WTC11 (cell line): ENCODE measurements around the gene EXOC4. TPM values are rescaled to one million over a fixed set of nuclear protein-coding genes. Genes with fewer than 3 reads are reported as not detected.

Experiments used
- ATAC-seq: fragments of 200-7000 bp; cut with Tn5 transposase; 2 replicates; pipeline ENCODE4 v1.10.0; 2021; ENCODE audit warnings: mild to moderate bottlenecking, moderate library complexity
- CTCF ChIA-PET: fragments of 300-600 bp; sonication (Branson Sonifier 250); formaldehyde crosslinking; loops from one replicate; lab custom pipeline; 2021; ENCODE audit warnings: antibody characterized with exemption; lab: Charles Lee
- POLR2A ChIA-PET: fragments of 350-600 bp; sonication (Branson Sonifier 250); formaldehyde crosslinking; loops from one replicate; lab custom pipeline; 2021; ENCODE audit warnings: antibody characterized with exemption; lab: Charles Lee
- DNase-seq: peaks from one replicate; pipeline ENCODE4 v3.0.0; 2021; ENCODE audit warnings: low spot score
- H3K27ac Mint-ChIP-seq: 2 replicates; pipeline ENCODE4 v1.8.0; 2021; ENCODE audit warnings: mixed read lengths
- H3K27me3 Mint-ChIP-seq: 2 replicates; pipeline ENCODE4 v1.8.0; 2021; ENCODE audit warnings: low read depth, mild to moderate bottlenecking, moderate library complexity, mixed read lengths
- H3K36me3 Mint-ChIP-seq: 2 replicates; pipeline ENCODE4 v1.8.0; 2021; ENCODE audit warnings: mixed read lengths
- H3K4me1 Mint-ChIP-seq: 2 replicates; pipeline ENCODE4 v1.8.0; 2022; ENCODE audit warnings: mixed read lengths
- H3K4me3 Mint-ChIP-seq: 2 replicates; pipeline ENCODE4 v1.8.0; 2021; ENCODE audit warnings: mild to moderate bottlenecking, moderate library complexity, mixed read lengths
- H3K9me3 Mint-ChIP-seq: 2 replicates; pipeline ENCODE4 v1.8.0; 2021; ENCODE audit warnings: mixed read lengths
- ATF1 ChIP-seq: sonication (generic); formaldehyde crosslinking; IDR thresholded peaks from 2 replicates; pipeline ENCODE4 v1.8.1; 2023; ENCODE audit warnings: mild to moderate bottlenecking, moderate library complexity, missing genetic modification reagents
- ATF3 ChIP-seq: sonication (generic); formaldehyde crosslinking; conservative IDR thresholded peaks from 2 replicates; pipeline ENCODE4 v1.8.1; 2022; ENCODE audit warnings: mild to moderate bottlenecking, missing genetic modification reagents
- CBFB ChIP-seq: sonication (generic); formaldehyde crosslinking; IDR thresholded peaks from 2 replicates; pipeline ENCODE4 v1.8.1; 2022; ENCODE audit warnings: mild to moderate bottlenecking, low read depth, missing genetic modification reagents
- E2F4 ChIP-seq: sonication (generic); formaldehyde crosslinking; IDR thresholded peaks from 2 replicates; pipeline ENCODE4 v1.8.1; 2022; ENCODE audit warnings: low read depth, mild to moderate bottlenecking, moderate library complexity, missing genetic modification reagents, borderline replicate concordance
- ETV6 ChIP-seq: sonication (generic); formaldehyde crosslinking; IDR thresholded peaks from 2 replicates; pipeline ENCODE4 v1.8.1; 2022; ENCODE audit warnings: mild to moderate bottlenecking, missing genetic modification reagents
- FOXJ3 ChIP-seq: sonication (generic); formaldehyde crosslinking; IDR thresholded peaks from 2 replicates; pipeline ENCODE4 v1.9.0; 2021; ENCODE audit warnings: missing genetic modification reagents, mild to moderate bottlenecking, borderline replicate concordance
- GTF2I ChIP-seq: fragments of 250-450 bp; sonication (Bioruptor Pico); conservative IDR thresholded peaks from 2 replicates; pipeline ENCODE4 v1.4.0; 2021; ENCODE audit warnings: mild to moderate bottlenecking
- MXD4 ChIP-seq: fragments of 250-450 bp; sonication (Bioruptor Pico); IDR thresholded peaks from 2 replicates; pipeline ENCODE4 v1.8.0; 2021; ENCODE audit warnings: mild to moderate bottlenecking, moderate library complexity, borderline replicate concordance
- MYBL2 ChIP-seq: sonication (generic); formaldehyde crosslinking; IDR thresholded peaks from 2 replicates; pipeline ENCODE4 v1.8.1; 2023; ENCODE audit warnings: mild to moderate bottlenecking, moderate library complexity, missing genetic modification reagents
- NFATC4 ChIP-seq: fragments of 250-450 bp; sonication (Bioruptor Pico); IDR thresholded peaks from 2 replicates; pipeline ENCODE4 v1.9.0; 2021; ENCODE audit warnings: mild to moderate bottlenecking
- NR1H2 ChIP-seq: sonication (generic); formaldehyde crosslinking; IDR thresholded peaks from 2 replicates; pipeline ENCODE4 v1.9.0; 2021; ENCODE audit warnings: mild to moderate bottlenecking, moderate library complexity, missing genetic modification reagents
- OVOL2 ChIP-seq: fragments of 250-450 bp; sonication (Bioruptor Pico); IDR thresholded peaks from 2 replicates; pipeline ENCODE4 v1.9.0; 2021; ENCODE audit warnings: mild to moderate bottlenecking, borderline replicate concordance
- RELA ChIP-seq: sonication (generic); formaldehyde crosslinking; IDR thresholded peaks from 2 replicates; pipeline ENCODE4 v1.8.1; 2022; ENCODE audit warnings: missing genetic modification reagents, mild to moderate bottlenecking, borderline replicate concordance
- SMAD4 ChIP-seq: sonication (generic); formaldehyde crosslinking; IDR thresholded peaks from 2 replicates; pipeline ENCODE4 v1.8.0; 2022; ENCODE audit warnings: mild to moderate bottlenecking, missing genetic modification reagents
- SOX15 ChIP-seq: fragments of 250-450 bp; sonication (Bioruptor Pico); IDR thresholded peaks from 2 replicates; pipeline ENCODE4 v1.9.0; 2021; ENCODE audit warnings: mild to moderate bottlenecking
- TCF7 ChIP-seq: sonication (generic); formaldehyde crosslinking; IDR thresholded peaks from 2 replicates; pipeline ENCODE4 v1.8.0; 2022; ENCODE audit warnings: mild to moderate bottlenecking, low read depth, missing genetic modification reagents, moderate library complexity
- TEAD1 ChIP-seq: sonication (generic); formaldehyde crosslinking; IDR thresholded peaks from 2 replicates; pipeline ENCODE4 v1.8.0; 2022; ENCODE audit warnings: mild to moderate bottlenecking, missing genetic modification reagents
- ZBTB21 ChIP-seq: sonication (generic); formaldehyde crosslinking; IDR thresholded peaks from 2 replicates; pipeline ENCODE4 v1.8.1; 2023; ENCODE audit warnings: mild to moderate bottlenecking, missing genetic modification reagents, borderline replicate concordance
- ZNF138 ChIP-seq: sonication (generic); formaldehyde crosslinking; conservative IDR thresholded peaks from 2 replicates; pipeline ENCODE4 v1.8.1; 2022; ENCODE audit warnings: mild to moderate bottlenecking, moderate library complexity, missing genetic modification reagents
- ZNF263 ChIP-seq: sonication (generic); formaldehyde crosslinking; IDR thresholded peaks from 2 replicates; pipeline ENCODE4 v1.8.1; 2022; ENCODE audit warnings: low read depth, mild to moderate bottlenecking, moderate library complexity, missing genetic modification reagents
- ZNF416 ChIP-seq: fragments of 250-450 bp; sonication (Bioruptor Pico); IDR thresholded peaks from 2 replicates; pipeline ENCODE4 v1.9.0; 2021; ENCODE audit warnings: mild to moderate bottlenecking, inconsistent platforms
- total RNA-seq: library from RNA; stranded (reverse); gene quantifications from 3 replicates; pipeline ENCODE4 v1.2.3, GENCODE V29; 2021
- TF ChIP-seq, protein P1 (sequence below): sonication (generic); formaldehyde crosslinking; IDR thresholded peaks from 2 replicates; pipeline ENCODE4 v1.8.1; 2023; ENCODE audit warnings: mild to moderate bottlenecking, missing genetic modification reagents, borderline replicate concordance
- TF ChIP-seq, protein P2 (sequence below): sonication (generic); formaldehyde crosslinking; IDR thresholded peaks from 2 replicates; pipeline ENCODE4 v1.8.1; 2023; ENCODE audit warnings: mild to moderate bottlenecking, missing genetic modification reagents, moderate library complexity
- TF ChIP-seq, protein P3 (sequence below): sonication (generic); formaldehyde crosslinking; IDR thresholded peaks from 2 replicates; pipeline ENCODE4 v1.8.0; 2023; ENCODE audit warnings: missing genetic modification reagents
- TF ChIP-seq, protein P4 (sequence below): fragments of 250-450 bp; sonication (Bioruptor Pico); IDR thresholded peaks from 2 replicates; pipeline ENCODE4 v1.9.0; 2021; ENCODE audit warnings: mild to moderate bottlenecking

Gene EXOC4
- total RNA-seq, 1 experiment from 2014 or later, result 62.0 TPM

DNA sequence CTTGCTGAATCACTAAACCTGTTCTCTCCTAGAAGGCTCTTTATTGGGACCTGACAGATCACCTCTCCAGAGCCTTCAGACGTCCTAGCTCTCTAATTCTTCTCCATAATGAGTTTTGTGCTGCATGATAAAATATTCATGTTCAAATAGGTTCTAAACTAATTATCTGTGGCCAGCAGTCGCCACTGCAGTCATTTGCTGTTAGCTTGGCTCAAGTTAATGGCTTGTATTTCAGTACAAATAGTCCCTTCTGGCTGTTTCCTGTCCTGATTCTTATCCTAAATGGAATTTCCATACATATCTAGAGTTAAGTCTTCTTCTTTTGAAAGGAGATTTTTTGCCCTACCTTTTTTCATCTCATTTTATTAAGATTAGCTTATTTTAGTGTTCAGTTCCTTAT, 303.2 kb downstream of the EXOC4 start (continued):
- TF ChIP-seq, protein P1, sequence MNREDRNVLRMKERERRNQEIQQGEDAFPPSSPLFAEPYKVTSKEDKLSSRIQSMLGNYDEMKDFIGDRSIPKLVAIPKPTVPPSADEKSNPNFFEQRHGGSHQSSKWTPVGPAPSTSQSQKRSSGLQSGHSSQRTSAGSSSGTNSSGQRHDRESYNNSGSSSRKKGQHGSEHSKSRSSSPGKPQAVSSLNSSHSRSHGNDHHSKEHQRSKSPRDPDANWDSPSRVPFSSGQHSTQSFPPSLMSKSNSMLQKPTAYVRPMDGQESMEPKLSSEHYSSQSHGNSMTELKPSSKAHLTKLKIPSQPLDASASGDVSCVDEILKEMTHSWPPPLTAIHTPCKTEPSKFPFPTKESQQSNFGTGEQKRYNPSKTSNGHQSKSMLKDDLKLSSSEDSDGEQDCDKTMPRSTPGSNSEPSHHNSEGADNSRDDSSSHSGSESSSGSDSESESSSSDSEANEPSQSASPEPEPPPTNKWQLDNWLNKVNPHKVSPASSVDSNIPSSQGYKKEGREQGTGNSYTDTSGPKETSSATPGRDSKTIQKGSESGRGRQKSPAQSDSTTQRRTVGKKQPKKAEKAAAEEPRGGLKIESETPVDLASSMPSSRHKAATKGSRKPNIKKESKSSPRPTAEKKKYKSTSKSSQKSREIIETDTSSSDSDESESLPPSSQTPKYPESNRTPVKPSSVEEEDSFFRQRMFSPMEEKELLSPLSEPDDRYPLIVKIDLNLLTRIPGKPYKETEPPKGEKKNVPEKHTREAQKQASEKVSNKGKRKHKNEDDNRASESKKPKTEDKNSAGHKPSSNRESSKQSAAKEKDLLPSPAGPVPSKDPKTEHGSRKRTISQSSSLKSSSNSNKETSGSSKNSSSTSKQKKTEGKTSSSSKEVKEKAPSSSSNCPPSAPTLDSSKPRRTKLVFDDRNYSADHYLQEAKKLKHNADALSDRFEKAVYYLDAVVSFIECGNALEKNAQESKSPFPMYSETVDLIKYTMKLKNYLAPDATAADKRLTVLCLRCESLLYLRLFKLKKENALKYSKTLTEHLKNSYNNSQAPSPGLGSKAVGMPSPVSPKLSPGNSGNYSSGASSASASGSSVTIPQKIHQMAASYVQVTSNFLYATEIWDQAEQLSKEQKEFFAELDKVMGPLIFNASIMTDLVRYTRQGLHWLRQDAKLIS (CRISPR knock-in tag), result no peak
- TF ChIP-seq NFATC4 (no peak), ZBTB21 (no peak), TEAD1 (no peak), ZNF138 (no peak), ATF3 (CRISPR knock-in tag) (no peak), ZNF416 (CRISPR knock-in tag) (no peak)
- TF ChIP-seq, protein P2, sequence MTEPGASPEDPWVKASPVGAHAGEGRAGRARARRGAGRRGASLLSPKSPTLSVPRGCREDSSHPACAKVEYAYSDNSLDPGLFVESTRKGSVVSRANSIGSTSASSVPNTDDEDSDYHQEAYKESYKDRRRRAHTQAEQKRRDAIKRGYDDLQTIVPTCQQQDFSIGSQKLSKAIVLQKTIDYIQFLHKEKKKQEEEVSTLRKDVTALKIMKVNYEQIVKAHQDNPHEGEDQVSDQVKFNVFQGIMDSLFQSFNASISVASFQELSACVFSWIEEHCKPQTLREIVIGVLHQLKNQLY (CRISPR knock-in tag), result no peak
- TF ChIP-seq, protein P3, sequence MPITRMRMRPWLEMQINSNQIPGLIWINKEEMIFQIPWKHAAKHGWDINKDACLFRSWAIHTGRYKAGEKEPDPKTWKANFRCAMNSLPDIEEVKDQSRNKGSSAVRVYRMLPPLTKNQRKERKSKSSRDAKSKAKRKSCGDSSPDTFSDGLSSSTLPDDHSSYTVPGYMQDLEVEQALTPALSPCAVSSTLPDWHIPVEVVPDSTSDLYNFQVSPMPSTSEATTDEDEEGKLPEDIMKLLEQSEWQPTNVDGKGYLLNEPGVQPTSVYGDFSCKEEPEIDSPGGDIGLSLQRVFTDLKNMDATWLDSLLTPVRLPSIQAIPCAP (CRISPR knock-in tag), result no peak

DNA sequence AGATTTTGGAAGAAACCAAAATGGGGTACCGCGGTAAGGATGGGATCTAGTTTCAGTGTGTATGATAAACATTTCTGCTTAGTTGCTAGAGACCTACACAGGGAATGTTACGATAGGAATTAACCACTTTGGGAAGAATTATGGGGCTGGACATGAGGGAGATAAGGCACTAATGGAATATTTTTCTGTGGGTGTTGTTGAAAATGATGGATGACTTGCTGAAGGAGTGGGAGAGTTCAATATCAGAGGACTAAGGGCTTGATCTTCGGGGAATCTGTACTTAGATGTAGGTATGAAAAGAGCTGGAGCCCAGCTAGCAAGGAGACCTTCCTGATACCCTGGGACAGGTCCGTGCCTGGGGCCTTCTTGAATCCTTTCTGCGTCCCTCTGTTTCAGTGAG, 303.7 kb downstream of the EXOC4 start:
- no peak for TF ChIP-seq ZNF263 (CRISPR knock-in tag)
- no peak for TF ChIP-seq TCF7 (CRISPR knock-in tag)
- no peak for TF ChIP-seq ATF1 (CRISPR knock-in tag)
- no peak for TF ChIP-seq E2F4 (CRISPR knock-in tag)
- TF ChIP-seq, protein P4, sequence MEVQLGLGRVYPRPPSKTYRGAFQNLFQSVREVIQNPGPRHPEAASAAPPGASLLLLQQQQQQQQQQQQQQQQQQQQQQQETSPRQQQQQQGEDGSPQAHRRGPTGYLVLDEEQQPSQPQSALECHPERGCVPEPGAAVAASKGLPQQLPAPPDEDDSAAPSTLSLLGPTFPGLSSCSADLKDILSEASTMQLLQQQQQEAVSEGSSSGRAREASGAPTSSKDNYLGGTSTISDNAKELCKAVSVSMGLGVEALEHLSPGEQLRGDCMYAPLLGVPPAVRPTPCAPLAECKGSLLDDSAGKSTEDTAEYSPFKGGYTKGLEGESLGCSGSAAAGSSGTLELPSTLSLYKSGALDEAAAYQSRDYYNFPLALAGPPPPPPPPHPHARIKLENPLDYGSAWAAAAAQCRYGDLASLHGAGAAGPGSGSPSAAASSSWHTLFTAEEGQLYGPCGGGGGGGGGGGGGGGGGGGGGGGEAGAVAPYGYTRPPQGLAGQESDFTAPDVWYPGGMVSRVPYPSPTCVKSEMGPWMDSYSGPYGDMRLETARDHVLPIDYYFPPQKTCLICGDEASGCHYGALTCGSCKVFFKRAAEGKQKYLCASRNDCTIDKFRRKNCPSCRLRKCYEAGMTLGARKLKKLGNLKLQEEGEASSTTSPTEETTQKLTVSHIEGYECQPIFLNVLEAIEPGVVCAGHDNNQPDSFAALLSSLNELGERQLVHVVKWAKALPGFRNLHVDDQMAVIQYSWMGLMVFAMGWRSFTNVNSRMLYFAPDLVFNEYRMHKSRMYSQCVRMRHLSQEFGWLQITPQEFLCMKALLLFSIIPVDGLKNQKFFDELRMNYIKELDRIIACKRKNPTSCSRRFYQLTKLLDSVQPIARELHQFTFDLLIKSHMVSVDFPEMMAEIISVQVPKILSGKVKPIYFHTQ (CRISPR knock-in tag), result no peak
- TF ChIP-seq OVOL2 (CRISPR knock-in tag), result no peak
- TF ChIP-seq NR1H2 (CRISPR knock-in tag), result no peak
- TF ChIP-seq CBFB, result no peak
- TF ChIP-seq SOX15, result no peak
- no peak for TF ChIP-seq SMAD4 (CRISPR knock-in tag)
- TF ChIP-seq MYBL2 (CRISPR knock-in tag), result no peak
- TF ChIP-seq GTF2I (CRISPR knock-in tag), result no peak
- TF ChIP-seq ETV6, result no peak
- no peak for TF ChIP-seq MXD4 (CRISPR knock-in tag)
- no peak for TF ChIP-seq FOXJ3
- TF ChIP-seq RELA (CRISPR knock-in tag), result no peak
- Mint-ChIP-seq H3K36me3 (no peaks in the 10 kb centered on the region), H3K27me3 (no peaks in the 10 kb centered on the region), H3K4me1 (peaks cover 18% of the 10 kb centered on the region), H3K9me3 (no peaks in the 10 kb centered on the region), H3K27ac (no peak overlapping the region), H3K4me3 (no peak overlapping the region)
- ChIA-PET CTCF (no interaction called here), POLR2A (no interaction called here)
- ATAC-seq (no peak), DNase-seq (no peak)
